CD4-positive, alpha-beta T cell treated with Interleukin-1 beta for 1 hour (primary cell): Measurements from ENCODE around the gene MIPOL1.

Experiments used
- DNase-seq, 2 donors: peaks; one replicate each; pipeline ENCODE4 v3.0.0-alpha.2; 2020 to 2022

MIPOL1 gene

GRCh38 chr14:37466623-37467088, 268.9 kb downstream of the MIPOL1 start:
- no peak for DNase-seq

- DNase-seq: no peak
Observed at GRCh38 chr14:37469650-37470049, 271.9 kb downstream of the MIPOL1 start.

- DNase-seq: no peak
Observed at GRCh38 chr14:37470251-37470650, 272.5 kb downstream of the MIPOL1 start.

GRCh38 chr14:37472906-37473305, 275.2 kb downstream of the MIPOL1 start:
- DNase-seq: no peak

- DNase-seq: no peak
Observed at GRCh38 chr14:37474191-37474590, 276.5 kb downstream of the MIPOL1 start.

- no peak for DNase-seq
Observed at GRCh38 chr14:37480446-37481290, 282.9 kb downstream of the MIPOL1 start.

- no peak for DNase-seq
Observed at GRCh38 chr14:37482428-37482827, 284.7 kb downstream of the MIPOL1 start.

- no peak for DNase-seq
Observed at GRCh38 chr14:37483672-37484071, 285.9 kb downstream of the MIPOL1 start.

- DNase-seq: no peak
Observed at GRCh38 chr14:37490607-37491006, 292.9 kb downstream of the MIPOL1 start.

GRCh38 chr14:37491076-37491475, 293.3 kb downstream of the MIPOL1 start:
- no peak for DNase-seq

GRCh38 chr14:37493606-37494005, 295.9 kb downstream of the MIPOL1 start:
- no peak for DNase-seq

- DNase-seq: no peak
Observed at GRCh38 chr14:37497422-37497821, 299.7 kb downstream of the MIPOL1 start.

GRCh38 chr14:37501877-37502276, 304.1 kb downstream of the MIPOL1 start:
- DNase-seq: no peak

- no peak for DNase-seq
Observed at GRCh38 chr14:37508503-37508902, 310.8 kb downstream of the MIPOL1 start.

GRCh38 chr14:37512173-37512572, 314.4 kb downstream of the MIPOL1 start:
- no peak for DNase-seq

- no peak for DNase-seq
Observed at GRCh38 chr14:37515771-37516170, 318.0 kb downstream of the MIPOL1 start.

GRCh38 chr14:37526994-37527393, 329.3 kb downstream of the MIPOL1 start:
- no peak for DNase-seq

- DNase-seq: no peak
Observed at GRCh38 chr14:37539992-37540391, 342.3 kb downstream of the MIPOL1 start.

GRCh38 chr14:37544407-37544806, 346.7 kb downstream of the MIPOL1 start:
- no peak for DNase-seq

- DNase-seq: no peak
Observed at GRCh38 chr14:37545174-37545573, 347.4 kb downstream of the MIPOL1 start.

- DNase-seq: no peak
Observed at GRCh38 chr14:37546621-37547447, 349.1 kb downstream of the MIPOL1 start.

- DNase-seq: no peak
Observed at GRCh38 chr14:37550511-37550910, 352.8 kb downstream of the MIPOL1 start.

- no peak for DNase-seq
Observed at GRCh38 chr14:37551119-37551518, 353.4 kb downstream of the MIPOL1 start.
